ENCODE data around the gene C3orf49. TPM values are rescaled to one million over a fixed set of nuclear protein-coding genes. Genes with fewer than 3 reads are reported as not detected.

Gene C3orf49
- total RNA-seq (2014; rRNA removed; shearing (Covaris generic)) = not detected in 2 replicates

- no peak for DNase-seq (ENCODE audit: low spot score)
Measured at GRCh38 chr3:63819151-63819398, at the start of gene C3orf49. C3orf49 (plus strand) TSS chr3:63819299; CDS start chr3:63819472, 173 bp downstream.

GRCh38 chr3:63774781-63775180 is 44.3 kb upstream of the C3orf49 start:
- DNase-seq (ENCODE audit: low spot score) = no peak

- no peak for DNase-seq (ENCODE audit: low spot score)
Measured at GRCh38 chr3:63779227-63779626, 39.9 kb upstream of the C3orf49 start.

GRCh38 chr3:63791974-63792373 is 27.1 kb upstream of the C3orf49 start:
- peak; percentile 51 for DNase-seq (ENCODE audit: low spot score)

GRCh38 chr3:63795438-63795837 is 23.7 kb upstream of the C3orf49 start:
- no peak for DNase-seq (ENCODE audit: low spot score)

- no peak for DNase-seq (ENCODE audit: low spot score)
Measured at GRCh38 chr3:63798544-63798943, 20.6 kb upstream of the C3orf49 start.

GRCh38 chr3:63798949-63799348 is 20.1 kb upstream of the C3orf49 start:
- no peak for DNase-seq (ENCODE audit: low spot score)

- no peak for DNase-seq (ENCODE audit: low spot score)
Measured at GRCh38 chr3:63800097-63800496, 19.0 kb upstream of the C3orf49 start.

GRCh38 chr3:63803911-63804310 is 15.2 kb upstream of the C3orf49 start:
- no peak for DNase-seq (ENCODE audit: low spot score)

GRCh38 chr3:63807961-63808565 is 11.0 kb upstream of the C3orf49 start:
- DNase-seq (ENCODE audit: low spot score) = no peak

- no peak for DNase-seq (ENCODE audit: low spot score)
Measured at GRCh38 chr3:63808633-63809032, 10.5 kb upstream of the C3orf49 start.

- DNase-seq (ENCODE audit: low spot score) = peak; percentile 54
Measured at GRCh38 chr3:63809607-63810006, 9.5 kb upstream of the C3orf49 start.

- DNase-seq (ENCODE audit: low spot score) = no peak
Measured at GRCh38 chr3:63814237-63814636, 4.9 kb upstream of the C3orf49 start.

GRCh38 chr3:63817225-63817624 is 1.9 kb upstream of the C3orf49 start:
- DNase-seq (ENCODE audit: low spot score) = no peak

- DNase-seq (ENCODE audit: low spot score) = peak; percentile 33
Measured at GRCh38 chr3:63818282-63819150, 583 bp upstream of the C3orf49 start.

GRCh38 chr3:63824309-63824708 is 5.2 kb downstream of the C3orf49 start:
- DNase-seq (ENCODE audit: low spot score) = peak; percentile 42

- DNase-seq (ENCODE audit: low spot score) = no peak
Measured at GRCh38 chr3:63830526-63830925, 11.4 kb downstream of the C3orf49 start.

GRCh38 chr3:63832395-63832794 is 13.3 kb downstream of the C3orf49 start:
- no peak for DNase-seq (ENCODE audit: low spot score)

GRCh38 chr3:63841704-63842103 is 22.6 kb downstream of the C3orf49 start:
- DNase-seq (ENCODE audit: low spot score) = no peak

GRCh38 chr3:63842127-63842526 is 23.0 kb downstream of the C3orf49 start:
- no peak for DNase-seq (ENCODE audit: low spot score)

GRCh38 chr3:63845215-63845614 is 26.1 kb downstream of the C3orf49 start:
- no peak for DNase-seq (ENCODE audit: low spot score)

GRCh38 chr3:63847718-63848450 is 28.8 kb downstream of the C3orf49 start:
- DNase-seq (ENCODE audit: low spot score) = no peak

- no peak for DNase-seq (ENCODE audit: low spot score)
Measured at GRCh38 chr3:63849175-63849574, 30.1 kb downstream of the C3orf49 start.
